Measurements from ENCODE around the gene METTL25B.

- TF ChIP-seq CTCF (IDR thresholded peaks at IDR 0.05) (no peak), POLR2A (IDR thresholded peaks at IDR 0.05) (peak in 1 of 4 donors; percentile 40)
Measured at GRCh38 chr1:156750191-156750672, 22.0 kb downstream of the METTL25B start.
